Nephron progenitor cell (in vitro differentiated cells): ENCODE measurements around the gene SAMSN1.

Source experiments
- DNase-seq: peaks from one replicate; pipeline ENCODE4 v3.0.0; 2021
- H3K27ac Mint-ChIP-seq: 2 replicates; pipeline ENCODE4 v1.8.0; 2021; ENCODE audit warnings: mild to moderate bottlenecking, moderate library complexity, mixed read lengths
- H3K27me3 Mint-ChIP-seq: 2 replicates; pipeline ENCODE4 v1.8.0; 2021; ENCODE audit warnings: mild to moderate bottlenecking, low read depth, mixed read lengths; ENCODE audit not compliant: poor library complexity
- H3K36me3 Mint-ChIP-seq: 2 replicates; pipeline ENCODE4 v1.8.0; 2021; ENCODE audit warnings: low read depth, mixed read lengths
- H3K4me1 Mint-ChIP-seq: 2 replicates; pipeline ENCODE4 v1.8.0; 2021; ENCODE audit warnings: mixed read lengths
- H3K4me3 Mint-ChIP-seq: 2 replicates; pipeline ENCODE4 v1.8.0; 2021; ENCODE audit warnings: mild to moderate bottlenecking, moderate library complexity, mixed read lengths
- H3K9me3 Mint-ChIP-seq: 2 replicates; pipeline ENCODE4 v1.8.0; 2021; ENCODE audit warnings: mild to moderate bottlenecking, moderate library complexity, mixed read lengths
- TF ChIP-seq, protein P1 (sequence below): fragments of 200-600 bp; sonication (generic); IDR thresholded peaks from 2 replicates; pipeline ENCODE4 v1.5.0; 2021; ENCODE audit warnings: antibody characterized with exemption

The SAMSN1 gene

DNA sequence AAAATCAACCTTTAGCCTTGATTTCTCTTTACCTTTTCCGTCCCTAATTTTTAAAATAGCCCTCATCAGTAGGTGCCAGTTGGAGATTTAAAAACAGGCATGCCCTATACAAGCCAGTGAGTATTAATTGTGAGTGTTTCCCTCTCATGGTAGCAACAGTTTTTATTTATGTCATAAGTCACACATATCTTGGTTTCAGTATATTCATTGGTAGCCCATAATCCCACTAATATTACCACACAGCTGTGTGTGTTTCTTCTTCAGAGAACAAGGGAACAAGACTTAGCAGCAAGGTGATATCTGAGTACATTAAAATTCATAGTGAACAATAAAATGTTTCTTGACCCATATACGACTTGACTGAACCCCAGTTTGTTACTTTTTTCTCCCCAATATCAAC lies 94.6 kb downstream of the SAMSN1 start:
- TF ChIP-seq, protein P1, sequence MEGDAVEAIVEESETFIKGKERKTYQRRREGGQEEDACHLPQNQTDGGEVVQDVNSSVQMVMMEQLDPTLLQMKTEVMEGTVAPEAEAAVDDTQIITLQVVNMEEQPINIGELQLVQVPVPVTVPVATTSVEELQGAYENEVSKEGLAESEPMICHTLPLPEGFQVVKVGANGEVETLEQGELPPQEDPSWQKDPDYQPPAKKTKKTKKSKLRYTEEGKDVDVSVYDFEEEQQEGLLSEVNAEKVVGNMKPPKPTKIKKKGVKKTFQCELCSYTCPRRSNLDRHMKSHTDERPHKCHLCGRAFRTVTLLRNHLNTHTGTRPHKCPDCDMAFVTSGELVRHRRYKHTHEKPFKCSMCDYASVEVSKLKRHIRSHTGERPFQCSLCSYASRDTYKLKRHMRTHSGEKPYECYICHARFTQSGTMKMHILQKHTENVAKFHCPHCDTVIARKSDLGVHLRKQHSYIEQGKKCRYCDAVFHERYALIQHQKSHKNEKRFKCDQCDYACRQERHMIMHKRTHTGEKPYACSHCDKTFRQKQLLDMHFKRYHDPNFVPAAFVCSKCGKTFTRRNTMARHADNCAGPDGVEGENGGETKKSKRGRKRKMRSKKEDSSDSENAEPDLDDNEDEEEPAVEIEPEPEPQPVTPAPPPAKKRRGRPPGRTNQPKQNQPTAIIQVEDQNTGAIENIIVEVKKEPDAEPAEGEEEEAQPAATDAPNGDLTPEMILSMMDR: no peak
- no peak overlapping the region for H3K4me3 Mint-ChIP-seq
- H3K27me3 Mint-ChIP-seq: no peaks in the 10 kb centered on the region
- H3K9me3 Mint-ChIP-seq: no peaks in the 10 kb centered on the region
- DNase-seq: no peak
- H3K36me3 Mint-ChIP-seq: no peaks in the 10 kb centered on the region
- peaks cover 15% of the 10 kb centered on the region for H3K4me1 Mint-ChIP-seq
- H3K27ac Mint-ChIP-seq: no peak overlapping the region

DNA sequence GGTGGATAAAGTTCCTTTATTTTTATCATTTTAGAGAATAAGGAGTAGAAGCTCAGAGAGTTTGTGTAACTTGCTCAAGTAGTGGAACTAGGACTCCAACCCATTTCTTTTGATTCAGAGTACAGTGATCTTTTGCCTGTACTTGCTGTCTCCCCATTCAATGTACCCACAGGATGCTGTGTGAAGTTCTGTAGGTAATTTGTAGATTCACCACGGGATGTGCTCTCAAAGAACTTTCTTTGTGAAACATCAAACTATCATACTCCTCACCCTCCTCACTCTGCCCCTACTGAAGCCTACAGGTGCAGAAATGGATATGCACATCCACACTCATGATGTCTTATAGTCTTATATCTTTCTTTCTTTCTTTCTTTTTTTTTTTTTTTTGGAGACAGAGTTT lies 97.3 kb downstream of the SAMSN1 start:
- no peak for DNase-seq
- TF ChIP-seq, protein P1: no peak
- Mint-ChIP-seq H3K9me3 (no peaks in the 10 kb centered on the region), H3K27me3 (peaks cover 4% of the 10 kb centered on the region), H3K27ac (no peak overlapping the region), H3K36me3 (no peaks in the 10 kb centered on the region), H3K4me1 (peaks cover 5% of the 10 kb centered on the region), H3K4me3 (no peak overlapping the region)

DNA sequence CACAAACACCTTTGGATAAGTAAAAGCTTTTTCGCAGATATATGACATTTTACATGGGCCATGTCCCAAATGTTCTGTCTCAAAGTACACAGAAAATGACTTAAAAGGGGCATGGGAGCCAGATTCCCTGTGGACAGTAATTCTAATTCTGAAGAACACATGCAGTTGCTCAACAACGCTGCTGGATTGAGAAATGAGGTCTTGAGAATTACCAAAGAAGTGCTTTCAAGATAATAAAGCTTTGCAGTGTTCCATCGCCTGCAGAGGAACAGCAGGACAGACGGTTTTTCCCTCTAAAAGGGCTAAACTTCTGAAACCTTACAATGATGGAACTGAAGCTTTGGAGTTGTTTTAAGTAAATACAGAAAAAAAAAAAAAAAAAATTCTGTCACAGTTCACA lies 107.9 kb downstream of the SAMSN1 start:
- no peak for DNase-seq
- H3K4me3 Mint-ChIP-seq: no peak overlapping the region
- H3K4me1 Mint-ChIP-seq: no peaks in the 10 kb centered on the region
- H3K27ac Mint-ChIP-seq: no peak overlapping the region
- no peaks in the 10 kb centered on the region for H3K36me3 Mint-ChIP-seq
- TF ChIP-seq, protein P1: no peak
- H3K9me3 Mint-ChIP-seq: peaks cover 4% of the 10 kb centered on the region
- no peaks in the 10 kb centered on the region for H3K27me3 Mint-ChIP-seq

DNA sequence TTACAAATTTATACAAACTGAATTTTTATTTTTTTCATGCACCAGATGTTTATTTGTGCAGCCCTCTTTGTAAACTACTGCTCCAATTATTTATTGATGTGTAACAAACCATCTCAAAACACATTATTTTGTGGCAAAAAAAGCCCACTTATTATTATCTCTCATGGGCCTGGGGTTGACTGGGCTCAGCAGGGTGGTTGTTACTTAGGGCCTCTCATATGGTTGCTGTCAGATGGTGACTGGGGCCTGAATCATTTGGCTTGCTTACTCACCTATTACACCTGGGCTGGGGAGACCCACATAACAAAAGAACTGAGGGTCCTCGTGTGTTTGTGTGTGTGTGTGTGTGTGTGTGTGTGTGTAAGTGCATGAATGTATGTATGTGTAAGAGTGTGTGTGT lies 110.7 kb downstream of the SAMSN1 start:
- H3K9me3 Mint-ChIP-seq: peaks cover 4% of the 10 kb centered on the region

More for the DNA sequence above, 110.7 kb downstream of the SAMSN1 start:
- no peaks in the 10 kb centered on the region for H3K36me3 Mint-ChIP-seq
- no peak overlapping the region for H3K27ac Mint-ChIP-seq
- no peaks in the 10 kb centered on the region for H3K4me1 Mint-ChIP-seq
- H3K4me3 Mint-ChIP-seq: no peak overlapping the region
- DNase-seq: no peak
- no peaks in the 10 kb centered on the region for H3K27me3 Mint-ChIP-seq
- TF ChIP-seq, protein P1: no peak
